WERI-Rb-1 (cell line): ENCODE measurements around the gene TENM4.
A peak's percentile ranks its signal among the peaks of the same experiment; 100 is the strongest.

ENCODE experiments used
- DNase-seq: peaks from one replicate; pipeline ENCODE4 v3.0.0-alpha.2; 2020
- H3K27ac ChIP-seq: fragments of 250-450 bp; sonication (Bioruptor Pico); 2 replicates; pipeline ENCODE4 v1.5.1; 2020; ENCODE audit warnings: mild to moderate bottlenecking, moderate library complexity
- H3K27me3 ChIP-seq: fragments of 250-450 bp; sonication (Bioruptor Pico); 2 replicates; pipeline ENCODE4 v1.5.1; 2021; ENCODE audit warnings: mild to moderate bottlenecking, low read depth, moderate library complexity; ENCODE audit not compliant: insufficient read depth, severe bottlenecking
- H3K36me3 ChIP-seq: fragments of 250-450 bp; sonication (Bioruptor Pico); 2 replicates; pipeline ENCODE4 v1.5.1; 2020; ENCODE audit warnings: mild to moderate bottlenecking, moderate library complexity
- H3K4me3 ChIP-seq: 2 replicates; pipeline ENCODE4 v1.5.1; 2011; ENCODE audit warnings: low read depth, mild to moderate bottlenecking, control low read depth, low read length
- H3K9me3 ChIP-seq: fragments of 250-450 bp; sonication (Bioruptor Pico); 2 replicates; pipeline ENCODE4 v1.5.1; 2021; ENCODE audit warnings: mild to moderate bottlenecking, moderate library complexity; ENCODE audit not compliant: severe bottlenecking
- CTCF ChIP-seq: IDR thresholded peaks from 2 replicates; pipeline ENCODE4 v1.5.1; 2011; ENCODE audit warnings: low read depth, mild to moderate bottlenecking, control low read depth, inconsistent platforms, low read length

The TENM4 gene

GRCh38 chr11:79021601-79022000 lies 419.2 kb downstream of the TENM4 start:
- DNase-seq = no peak
- H3K4me3 ChIP-seq = no peak overlapping the region

GRCh38 chr11:79019975-79020374 lies 420.9 kb downstream of the TENM4 start:
- no peaks in the 10 kb centered on the region for H3K9me3 ChIP-seq
- TF ChIP-seq CTCF = no peak

More at GRCh38 chr11:79021601-79022000, 419.2 kb downstream of the TENM4 start:
- Histone ChIP-seq H3K27me3 (no peaks in the 10 kb centered on the region), H3K9me3 (no peaks in the 10 kb centered on the region), H3K36me3 (no peaks in the 10 kb centered on the region), H3K27ac (no peak overlapping the region)
- no peak for TF ChIP-seq CTCF

GRCh38 chr11:79019277-79019676 lies 421.6 kb downstream of the TENM4 start:
- Histone ChIP-seq H3K27ac (peak overlapping the region; percentile 50; the same call in 1 of the 2 replicates), H3K9me3 (no peaks in the 10 kb centered on the region), H3K27me3 (no peaks in the 10 kb centered on the region), H3K36me3 (no peaks in the 10 kb centered on the region), H3K4me3 (no peak overlapping the region)
- no peak for TF ChIP-seq CTCF
- no peak for DNase-seq

More at GRCh38 chr11:79019975-79020374, 420.9 kb downstream of the TENM4 start:
- DNase-seq = no peak
- Histone ChIP-seq H3K27me3 (no peaks in the 10 kb centered on the region), H3K27ac (no peak overlapping the region), H3K36me3 (no peaks in the 10 kb centered on the region), H3K4me3 (no peak overlapping the region)

- DNase-seq = peak; percentile 85
- peak overlapping the region; percentile 50 for H3K27ac ChIP-seq
- no peaks in the 10 kb centered on the region for H3K36me3 ChIP-seq
- H3K9me3 ChIP-seq = no peaks in the 10 kb centered on the region
- no peaks in the 10 kb centered on the region for H3K27me3 ChIP-seq
- TF ChIP-seq CTCF = no peak
- no peak overlapping the region for H3K4me3 ChIP-seq
Observed at GRCh38 chr11:79018371-79018849, 422.4 kb downstream of the TENM4 start.

GRCh38 chr11:79017811-79018210 lies 423.0 kb downstream of the TENM4 start:
- DNase-seq = no peak
- TF ChIP-seq CTCF = no peak
- Histone ChIP-seq H3K4me3 (no peak overlapping the region), H3K27me3 (no peaks in the 10 kb centered on the region), H3K9me3 (no peaks in the 10 kb centered on the region), H3K36me3 (no peaks in the 10 kb centered on the region), H3K27ac (peak overlapping the region; percentile 9)

- TF ChIP-seq CTCF = no peak
- no peaks in the 10 kb centered on the region for H3K27me3 ChIP-seq
- H3K4me3 ChIP-seq = no peak overlapping the region
- H3K36me3 ChIP-seq = no peaks in the 10 kb centered on the region
- H3K9me3 ChIP-seq = no peaks in the 10 kb centered on the region
- H3K27ac ChIP-seq = no peak overlapping the region
- no peak for DNase-seq
Observed at GRCh38 chr11:79013509-79013908, 427.3 kb downstream of the TENM4 start.
